ENCODE results near the gene CHRNE. TPM values are rescaled to one million over a fixed set of nuclear protein-coding genes. Genes with fewer than 3 reads are reported as not detected.

The CHRNE gene
- total and polyA plus RNA-seq, 2 donors (not counting 1 experiment from before 2014, with no cell fraction given): 0.19 to 0.66 TPM

DNA sequence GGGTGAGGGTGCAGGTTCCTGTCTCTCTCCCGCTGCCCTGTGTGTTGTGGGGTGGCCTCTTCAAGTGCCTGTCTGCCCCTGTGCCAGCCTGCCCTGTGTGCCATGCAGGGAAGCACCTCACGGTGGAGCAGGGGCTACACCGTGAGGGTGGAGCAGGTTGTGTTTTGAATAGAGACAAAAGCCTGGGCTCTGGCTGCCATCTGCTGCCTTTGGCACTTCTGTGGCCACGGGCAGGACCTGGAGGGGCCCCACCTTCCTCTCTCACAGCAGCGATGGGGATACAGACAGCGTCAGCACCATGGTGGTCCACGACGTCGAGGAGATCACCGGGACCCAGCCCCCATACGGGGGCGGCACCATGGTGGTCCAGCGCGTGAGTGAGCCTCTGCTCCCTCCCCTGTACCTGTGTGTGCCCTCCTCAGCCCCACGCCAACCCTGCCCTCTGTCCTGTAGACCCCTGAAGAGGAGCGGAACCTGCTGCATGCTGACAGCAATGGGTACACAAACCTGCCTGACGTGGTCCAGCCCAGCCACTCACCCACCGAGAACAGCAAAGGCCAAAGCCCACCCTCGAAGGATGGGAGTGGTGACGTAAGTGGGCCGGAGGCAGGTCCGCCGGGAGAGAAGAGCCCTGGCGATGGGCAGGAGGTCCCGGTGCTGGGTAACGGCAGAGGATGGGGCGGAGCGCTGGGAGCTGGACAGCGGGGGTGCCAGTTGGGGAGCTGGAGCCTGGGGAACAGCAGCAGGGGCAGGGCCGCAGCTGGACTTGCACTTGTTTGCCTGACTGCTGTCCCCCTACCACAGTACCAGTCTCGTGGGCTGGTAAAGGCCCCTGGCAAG is 9.0 kb downstream of the CHRNE start:
- no peak for TF ChIP-seq EZH2 (IDR thresholded peaks at IDR 0.05; ENCODE audit: low read length, missing control alignments)
- TF ChIP-seq, protein P1, sequence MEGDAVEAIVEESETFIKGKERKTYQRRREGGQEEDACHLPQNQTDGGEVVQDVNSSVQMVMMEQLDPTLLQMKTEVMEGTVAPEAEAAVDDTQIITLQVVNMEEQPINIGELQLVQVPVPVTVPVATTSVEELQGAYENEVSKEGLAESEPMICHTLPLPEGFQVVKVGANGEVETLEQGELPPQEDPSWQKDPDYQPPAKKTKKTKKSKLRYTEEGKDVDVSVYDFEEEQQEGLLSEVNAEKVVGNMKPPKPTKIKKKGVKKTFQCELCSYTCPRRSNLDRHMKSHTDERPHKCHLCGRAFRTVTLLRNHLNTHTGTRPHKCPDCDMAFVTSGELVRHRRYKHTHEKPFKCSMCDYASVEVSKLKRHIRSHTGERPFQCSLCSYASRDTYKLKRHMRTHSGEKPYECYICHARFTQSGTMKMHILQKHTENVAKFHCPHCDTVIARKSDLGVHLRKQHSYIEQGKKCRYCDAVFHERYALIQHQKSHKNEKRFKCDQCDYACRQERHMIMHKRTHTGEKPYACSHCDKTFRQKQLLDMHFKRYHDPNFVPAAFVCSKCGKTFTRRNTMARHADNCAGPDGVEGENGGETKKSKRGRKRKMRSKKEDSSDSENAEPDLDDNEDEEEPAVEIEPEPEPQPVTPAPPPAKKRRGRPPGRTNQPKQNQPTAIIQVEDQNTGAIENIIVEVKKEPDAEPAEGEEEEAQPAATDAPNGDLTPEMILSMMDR (conservative IDR thresholded peaks at IDR 0.05 in 1 of 2, IDR thresholded peaks at IDR 0.05 in 1 of 2; ENCODE audit: low read depth in 1 of 2, low read length in 2 of 2): no peak
- Histone ChIP-seq H3K27me3 (ENCODE audit: control insufficient read depth, insufficient read depth, low read length) (no peaks in the 10 kb centered on the region), H3K79me2 (ENCODE audit: control insufficient read depth, insufficient read depth, low read length) (no peaks in the 10 kb centered on the region), H3K4me3 (replicated peaks in 1 of 4; ENCODE audit: control extremely low read depth in 1 of 4, insufficient read depth in 1 of 4, low read depth in 3 of 4, low read length in 4 of 4) (no peak overlapping the region), H3K9ac (ENCODE audit: insufficient read depth, low read length) (no peak overlapping the region), H2AFZ (ENCODE audit: low read length) (no peak overlapping the region), H3K36me3 (ENCODE audit: control insufficient read depth, insufficient read depth, low read length) (peaks cover 33% of the 10 kb centered on the region), H3K27ac (ENCODE audit: insufficient read depth, low read length) (no peak overlapping the region), H3K4me2 (ENCODE audit: extremely low read depth, insufficient read depth, low read length) (no peak overlapping the region), H4K20me1 (ENCODE audit: control insufficient read depth, extremely low read depth, insufficient read depth, low read length) (no peaks in the 10 kb centered on the region), H3K9me3 (ENCODE audit: control insufficient read depth, insufficient read depth, low read depth, low read length) (no peaks in the 10 kb centered on the region), H3K4me1 (ENCODE audit: control insufficient read depth, extremely low read depth, insufficient read depth, low read length) (no peaks in the 10 kb centered on the region)
- no peak for DNase-seq (ENCODE audit: low read depth in 2 of 2)

DNA sequence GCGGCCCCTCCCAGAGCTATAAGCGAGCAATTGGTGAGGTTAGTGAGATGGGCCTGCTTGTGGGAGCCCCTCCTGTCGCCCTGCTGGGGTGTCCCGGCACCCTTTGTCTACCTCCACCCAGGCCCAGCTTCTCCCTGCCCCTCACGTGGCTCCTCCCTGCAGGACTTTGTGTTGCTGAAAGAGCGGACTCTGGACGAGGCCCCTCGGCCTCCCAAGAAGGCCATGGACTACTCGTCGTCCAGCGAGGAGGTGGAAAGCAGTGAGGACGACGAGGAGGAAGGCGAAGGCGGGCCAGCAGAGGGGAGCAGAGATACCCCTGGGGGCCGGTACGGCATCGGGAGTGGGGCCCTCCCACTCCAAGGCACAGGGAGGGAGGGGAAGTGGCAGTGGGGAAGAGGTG is 9.6 kb downstream of the CHRNE start:
- H3K79me2 ChIP-seq (ENCODE audit: control insufficient read depth, insufficient read depth, low read length): no peaks in the 10 kb centered on the region
- H3K4me3 ChIP-seq (replicated peaks in 1 of 4; ENCODE audit: control extremely low read depth in 1 of 4, insufficient read depth in 1 of 4, low read depth in 3 of 4, low read length in 4 of 4): no peak overlapping the region
- DNase-seq (ENCODE audit: low read depth in 2 of 2): no peak
- H3K27ac ChIP-seq (ENCODE audit: insufficient read depth, low read length): no peak overlapping the region
- H3K27me3 ChIP-seq (ENCODE audit: control insufficient read depth, insufficient read depth, low read length): no peaks in the 10 kb centered on the region
- H3K9me3 ChIP-seq (ENCODE audit: control insufficient read depth, insufficient read depth, low read depth, low read length): no peaks in the 10 kb centered on the region
- H3K4me2 ChIP-seq (ENCODE audit: extremely low read depth, insufficient read depth, low read length): no peak overlapping the region
- no peaks in the 10 kb centered on the region for H4K20me1 ChIP-seq (ENCODE audit: control insufficient read depth, extremely low read depth, insufficient read depth, low read length)
- H3K4me1 ChIP-seq (ENCODE audit: control insufficient read depth, extremely low read depth, insufficient read depth, low read length): no peaks in the 10 kb centered on the region
- peaks cover 34% of the 10 kb centered on the region for H3K36me3 ChIP-seq (ENCODE audit: control insufficient read depth, insufficient read depth, low read length)
- no peak overlapping the region for H3K9ac ChIP-seq (ENCODE audit: insufficient read depth, low read length)
- TF ChIP-seq, protein P1 (conservative IDR thresholded peaks at IDR 0.05 in 1 of 2, IDR thresholded peaks at IDR 0.05 in 1 of 2; ENCODE audit: low read depth in 1 of 2, low read length in 2 of 2): no peak
- TF ChIP-seq EZH2 (IDR thresholded peaks at IDR 0.05; ENCODE audit: low read length, missing control alignments): no peak
- no peak overlapping the region for H2AFZ ChIP-seq (ENCODE audit: low read length)

DNA sequence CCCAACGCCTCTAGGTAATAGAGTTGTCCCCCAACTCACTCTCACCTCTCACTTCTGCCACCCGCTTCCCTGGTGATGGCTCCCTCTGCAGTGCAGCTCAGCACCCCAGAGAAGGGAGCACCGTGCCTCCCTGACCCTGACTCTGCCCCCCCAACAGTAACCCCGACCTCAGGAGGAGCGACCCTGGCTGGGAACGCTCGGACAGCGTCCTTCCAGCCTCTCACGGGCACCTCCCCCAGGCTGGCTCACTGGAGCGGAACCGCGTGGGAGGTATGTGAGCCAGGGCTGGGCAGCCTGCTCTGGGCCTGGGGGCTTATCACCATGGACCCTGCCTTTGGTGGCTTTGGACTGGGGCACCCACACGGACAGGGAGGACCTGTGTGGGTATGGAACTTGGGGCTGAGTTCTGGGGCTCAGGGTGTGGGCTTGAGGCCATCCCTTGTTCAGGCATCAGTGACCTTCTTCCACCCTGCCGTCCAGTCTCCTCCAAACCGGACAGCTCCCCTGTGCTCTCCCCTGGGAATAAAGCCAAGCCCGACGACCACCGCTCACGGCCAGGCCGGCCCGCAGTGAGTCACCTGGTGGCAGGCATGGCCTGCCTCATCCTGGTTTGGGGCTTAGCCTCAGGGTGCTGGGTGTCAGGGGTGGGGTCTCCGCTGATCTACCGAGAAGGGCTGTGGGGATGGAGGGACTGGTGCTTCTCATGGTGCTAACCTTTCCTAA is 10.2 kb downstream of the CHRNE start:
- H3K4me3 ChIP-seq (replicated peaks in 1 of 4; ENCODE audit: control extremely low read depth in 1 of 4, insufficient read depth in 1 of 4, low read depth in 3 of 4, low read length in 4 of 4): no peak overlapping the region
- H2AFZ ChIP-seq (ENCODE audit: low read length): no peak overlapping the region
- no peaks in the 10 kb centered on the region for H3K9me3 ChIP-seq (ENCODE audit: control insufficient read depth, insufficient read depth, low read depth, low read length)
- H3K9ac ChIP-seq (ENCODE audit: insufficient read depth, low read length): no peak overlapping the region
- peaks cover 35% of the 10 kb centered on the region for H3K36me3 ChIP-seq (ENCODE audit: control insufficient read depth, insufficient read depth, low read length)
- H3K4me2 ChIP-seq (ENCODE audit: extremely low read depth, insufficient read depth, low read length): no peak overlapping the region
- H3K27ac ChIP-seq (ENCODE audit: insufficient read depth, low read length): no peak overlapping the region
- H3K4me1 ChIP-seq (ENCODE audit: control insufficient read depth, extremely low read depth, insufficient read depth, low read length): no peaks in the 10 kb centered on the region
- no peaks in the 10 kb centered on the region for H3K27me3 ChIP-seq (ENCODE audit: control insufficient read depth, insufficient read depth, low read length)
- no peaks in the 10 kb centered on the region for H4K20me1 ChIP-seq (ENCODE audit: control insufficient read depth, extremely low read depth, insufficient read depth, low read length)
- H3K79me2 ChIP-seq (ENCODE audit: control insufficient read depth, insufficient read depth, low read length): no peaks in the 10 kb centered on the region
- no peak for DNase-seq (ENCODE audit: low read depth in 2 of 2)
- TF ChIP-seq, protein P1 (conservative IDR thresholded peaks at IDR 0.05 in 1 of 2, IDR thresholded peaks at IDR 0.05 in 1 of 2; ENCODE audit: low read depth in 1 of 2, low read length in 2 of 2): no peak
- no peak for TF ChIP-seq EZH2 (IDR thresholded peaks at IDR 0.05; ENCODE audit: low read length, missing control alignments)

All from fibroblast of lung (primary cell).